ENCODE measurements around the gene SEMA5B. TPM values are rescaled to one million over a fixed set of nuclear protein-coding genes. Genes with fewer than 3 reads are reported as not detected.

SEMA5B gene
- total RNA-seq, 3 donors from 2014 or later (not counting 1 experiment from before 2014, with no cell fraction given): 0.23 TPM; not detected in 2

- no peak for TF ChIP-seq CTCF (IDR thresholded peaks at IDR 0.05)
- Mint-ChIP-seq H3K9me3 (no peaks in the 10 kb centered on the region), H3K27me3 (ENCODE audit: low read depth in 2 of 2) (peaks cover 22 to 30% of the 10 kb centered on the region in 2 donors), H3K4me1 (peaks cover 4 to 22% of the 10 kb centered on the region in 2 donors), H3K4me3 (peak overlapping the region; percentile 75), H3K36me3 (no peaks in the 10 kb centered on the region), H3K27ac (no peak overlapping the region)
- Histone ChIP-seq H3K9me3 (ENCODE audit: control insufficient read depth, insufficient read depth, low read length) (no peaks in the 10 kb centered on the region), H3K27ac (ENCODE audit: low read length) (no peak overlapping the region), H3K27me3 (ENCODE audit: control insufficient read depth, insufficient read depth, low read length) (no peaks in the 10 kb centered on the region), H3K36me3 (ENCODE audit: control insufficient read depth, insufficient read depth, low read length) (no peaks in the 10 kb centered on the region), H3K4me3 (ENCODE audit: low read length) (peak overlapping the region; percentile 48), H3K4me1 (ENCODE audit: control insufficient read depth, insufficient read depth, low read length) (peaks cover 11% of the 10 kb centered on the region)
- intact Hi-C loops (cut with micrococcal nuclease): no loop called here
- peak in 1 of 3 donors; percentile 32 for ATAC-seq
- 33% methylated on average over 21 of the region's 24 CpGs for WGBS (ENCODE audit: insufficient coverage)
- DNase-seq: no peak
These were observed 40.4 kb upstream of the SEMA5B start for GRCh38 chr3:123067689-123068600.

GRCh38 chr3:123066896-123067688 is 39.5 kb upstream of the SEMA5B start, which contains the start of gene PDIA5:
Gene PDIA5, plus strand, starts transcription at chr3:123067025. Its CDS starts 140 bp downstream, at chr3:123067165.
- H3K4me1 ChIP-seq (ENCODE audit: control insufficient read depth, insufficient read depth, low read length): peaks cover 11% of the 10 kb centered on the region
- H3K27ac Mint-ChIP-seq: no peak within 1 kb of the TSS
- H3K27ac ChIP-seq (ENCODE audit: low read length): no peak within 1 kb of the TSS
- peak within 1 kb of the TSS; percentile 75 for H3K4me3 Mint-ChIP-seq
- DNase-seq (peak in 1 of 2 donors; percentile 49), ATAC-seq (peak; percentile 38 to 65 (median 41))
- peaks cover 4 to 22% of the 10 kb centered on the region in 2 donors for H3K4me1 Mint-ChIP-seq
- H3K36me3 Mint-ChIP-seq: no peaks in the 10 kb centered on the region
- H3K9me3 Mint-ChIP-seq: no peaks in the 10 kb centered on the region
- H3K4me3 ChIP-seq (ENCODE audit: low read length): peak within 1 kb of the TSS; percentile 48
- WGBS (ENCODE audit: insufficient coverage): under 1% methylated on average over 72 of the region's 72 CpGs
- no peak for TF ChIP-seq CTCF (IDR thresholded peaks at IDR 0.05)
- H3K9me3 ChIP-seq (ENCODE audit: control insufficient read depth, insufficient read depth, low read length): no peaks in the 10 kb centered on the region
- intact Hi-C loops (cut with micrococcal nuclease): no loop called here
- H3K36me3 ChIP-seq (ENCODE audit: control insufficient read depth, insufficient read depth, low read length): no peaks in the 10 kb centered on the region
- no peaks in the 10 kb centered on the region for H3K27me3 ChIP-seq (ENCODE audit: control insufficient read depth, insufficient read depth, low read length)
- peaks cover 22 to 30% of the 10 kb centered on the region in 2 donors for H3K27me3 Mint-ChIP-seq (ENCODE audit: low read depth in 2 of 2)

GRCh38 chr3:123066599-123066895 is 39.0 kb upstream of the SEMA5B start:
- Mint-ChIP-seq H3K36me3 (no peaks in the 10 kb centered on the region), H3K4me1 (peaks cover 4 to 22% of the 10 kb centered on the region in 2 donors), H3K9me3 (no peaks in the 10 kb centered on the region), H3K4me3 (peak overlapping the region; percentile 74), H3K27ac (no peak overlapping the region), H3K27me3 (ENCODE audit: low read depth in 2 of 2) (peaks cover 26 to 30% of the 10 kb centered on the region in 2 donors)
- no peak for TF ChIP-seq CTCF (IDR thresholded peaks at IDR 0.05)
- DNase-seq: no peak
- peaks cover 11% of the 10 kb centered on the region for H3K4me1 ChIP-seq (ENCODE audit: control insufficient read depth, insufficient read depth, low read length)
- intact Hi-C loops (cut with micrococcal nuclease): no loop called here
- H3K27me3 ChIP-seq (ENCODE audit: control insufficient read depth, insufficient read depth, low read length): no peaks in the 10 kb centered on the region
- H3K27ac ChIP-seq (ENCODE audit: low read length): no peak overlapping the region
- no peaks in the 10 kb centered on the region for H3K9me3 ChIP-seq (ENCODE audit: control insufficient read depth, insufficient read depth, low read length)
- peak overlapping the region; percentile 48 for H3K4me3 ChIP-seq (ENCODE audit: low read length)
- no peaks in the 10 kb centered on the region for H3K36me3 ChIP-seq (ENCODE audit: control insufficient read depth, insufficient read depth, low read length)
- 51% methylated on average over 6 of the region's 6 CpGs for WGBS (ENCODE audit: insufficient coverage)
- no peak for ATAC-seq

Data from natural killer cell (primary cell).